GM10847 (cell line): ENCODE results near the gene CALD1.

Source experiments
- POLR2A ChIP-seq: IDR thresholded peaks from 2 replicates; pipeline ENCODE4 v1.6.1; 2011; ENCODE audit not compliant: insufficient read length; ENCODE audit errors: extremely low read depth

The CALD1 gene

DNA sequence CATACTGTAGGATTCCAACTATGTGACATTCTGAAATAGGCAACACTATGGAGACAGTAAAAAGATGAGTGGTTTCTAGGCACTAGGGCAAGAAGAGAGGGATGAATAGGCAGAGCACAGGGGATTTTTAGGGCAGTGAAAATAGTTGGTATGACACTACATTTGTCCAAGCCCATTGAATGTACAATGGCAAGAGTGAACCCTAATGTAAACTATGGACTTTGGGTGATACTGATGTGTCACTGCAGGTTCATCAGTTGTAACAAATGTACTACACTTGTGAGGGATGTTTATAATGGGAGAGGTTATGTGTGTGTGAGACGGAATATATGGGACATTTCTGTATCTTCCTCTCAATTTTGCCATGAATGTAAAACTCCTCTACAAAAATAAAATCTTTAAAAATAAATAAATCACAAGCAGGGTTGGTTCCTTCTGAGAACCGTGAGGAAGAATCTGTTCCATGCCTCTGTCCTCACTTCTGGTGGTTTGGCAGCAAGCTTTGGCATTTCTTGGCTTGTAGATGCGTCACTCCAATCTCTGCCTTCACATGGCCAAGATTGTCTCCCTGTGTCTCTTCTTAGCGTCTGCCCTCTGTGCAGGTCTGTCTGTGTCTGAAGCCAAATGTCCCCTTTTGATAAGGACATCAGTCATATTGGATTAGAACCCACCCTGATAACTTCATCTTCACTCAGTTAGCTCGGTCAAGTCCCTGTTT, 123.8 kb downstream of the CALD1 start:
- TF ChIP-seq POLR2A = no peak

- no peak for TF ChIP-seq POLR2A
Observed at GRCh38 chr7:134905375-134905774, 125.9 kb downstream of the CALD1 start.

GRCh38 chr7:134907000-134907399, 127.6 kb downstream of the CALD1 start:
- no peak for TF ChIP-seq POLR2A

DNA sequence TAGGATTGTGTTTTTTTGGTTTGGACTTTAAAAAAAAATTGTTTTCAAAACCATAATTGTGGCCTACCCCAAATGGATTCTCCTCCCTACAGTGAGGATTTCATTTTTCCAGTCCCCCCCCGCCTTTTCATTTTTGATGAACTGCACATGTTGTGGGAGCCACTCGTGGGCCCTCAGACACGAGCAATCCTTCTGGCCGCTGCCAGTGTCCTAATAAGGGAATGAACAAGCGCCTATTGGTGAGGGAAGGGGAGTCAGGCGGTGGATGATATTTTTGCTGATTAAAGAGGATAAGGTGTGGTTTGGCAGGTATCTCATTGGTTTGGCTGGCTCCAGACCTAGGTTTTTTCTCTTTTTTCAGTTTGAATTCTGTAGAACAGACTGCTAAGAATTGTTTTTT, 128.2 kb downstream of the CALD1 start:
- TF ChIP-seq POLR2A = no peak

DNA sequence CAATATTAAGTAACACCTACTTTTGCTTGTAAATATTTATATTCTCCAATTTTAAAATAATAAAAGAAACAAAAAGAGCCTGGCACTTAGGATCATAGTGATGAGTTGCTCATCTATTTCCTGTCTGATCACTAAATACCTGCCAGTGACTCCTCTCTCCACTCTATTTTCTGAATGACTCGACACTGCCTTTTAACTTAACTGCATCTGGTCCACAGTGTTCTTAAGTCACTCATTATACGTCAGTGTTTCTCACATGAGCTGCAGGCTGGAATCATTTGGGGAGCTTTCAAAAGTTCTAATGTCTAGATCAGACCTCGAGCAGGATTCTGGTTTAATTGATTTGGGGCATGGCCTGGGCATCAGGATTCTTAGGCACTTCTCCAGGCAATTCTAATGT, 128.9 kb downstream of the CALD1 start:
- TF ChIP-seq POLR2A = no peak

GRCh38 chr7:134910214-134910890, 130.9 kb downstream of the CALD1 start:
- no peak for TF ChIP-seq POLR2A

DNA sequence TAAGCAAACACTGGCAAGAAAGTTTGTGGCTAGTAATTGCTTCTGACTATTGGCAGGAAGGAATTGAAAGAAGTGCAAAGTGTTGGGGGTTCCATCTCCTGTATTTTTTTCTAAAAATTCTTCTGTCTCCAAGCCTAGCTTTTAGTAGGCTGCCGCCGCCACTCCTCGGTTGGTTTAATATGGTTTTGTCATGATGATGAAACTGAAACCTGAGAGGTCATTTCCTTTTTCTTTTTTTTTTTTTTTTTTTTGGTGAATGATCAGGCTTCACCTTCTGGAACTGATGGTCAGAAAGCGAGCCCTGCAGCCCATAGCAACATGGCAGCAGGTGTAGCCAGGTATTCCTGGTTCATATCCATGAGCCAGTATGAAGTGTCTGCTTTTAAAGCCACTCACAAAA, 131.5 kb downstream of the CALD1 start:
- no peak for TF ChIP-seq POLR2A

DNA sequence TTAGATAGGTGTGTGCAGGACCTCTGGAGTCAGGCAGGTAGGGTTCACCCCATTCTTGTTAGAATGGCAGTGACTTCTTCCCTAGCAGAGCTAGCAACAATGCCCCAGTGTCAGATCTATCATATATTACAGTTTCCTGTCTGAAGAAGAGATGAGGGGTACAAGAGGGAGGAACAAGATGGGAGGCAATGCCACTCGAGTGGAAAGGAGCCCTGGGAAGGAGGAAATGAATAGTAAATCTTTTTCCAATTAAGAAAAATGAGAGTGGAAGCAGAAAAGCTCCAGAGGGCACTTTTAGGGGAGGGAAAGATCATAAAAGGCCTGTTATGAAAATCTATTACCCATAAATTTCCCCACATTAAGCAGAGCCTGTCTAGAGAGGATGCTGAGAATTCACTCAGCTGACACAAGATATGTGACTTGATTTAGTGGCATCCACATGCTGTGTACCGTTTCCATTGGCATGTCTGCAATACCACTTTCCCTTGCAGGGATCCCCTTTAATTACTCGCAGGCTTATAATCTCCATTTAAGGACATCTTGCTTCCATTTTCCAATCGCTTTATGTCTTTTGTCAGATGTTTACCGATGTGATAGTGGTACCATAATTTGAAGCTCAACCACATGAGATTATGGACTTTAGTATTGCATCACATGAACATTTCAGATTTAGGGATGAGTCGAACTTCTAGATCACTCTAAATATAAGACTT, 136.9 kb downstream of the CALD1 start:
- TF ChIP-seq POLR2A = no peak

DNA sequence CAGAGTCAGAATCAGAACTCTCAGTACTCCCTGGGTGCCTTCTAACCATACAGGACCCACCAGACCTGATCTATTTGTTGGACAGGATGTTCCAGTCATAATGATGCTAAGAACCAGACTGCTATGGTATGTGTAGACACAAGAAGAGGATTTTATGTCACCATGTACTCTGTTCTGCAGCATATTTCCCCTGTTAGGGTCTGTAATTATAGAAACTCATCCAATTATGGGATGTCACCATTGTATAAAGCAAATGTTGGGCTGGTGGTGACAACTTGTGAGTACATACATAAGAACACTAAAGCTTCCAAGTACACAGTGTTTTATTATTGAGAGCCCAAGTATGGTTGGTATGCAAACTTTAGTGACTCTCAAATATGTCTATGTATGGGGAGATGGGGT, 139.8 kb downstream of the CALD1 start:
- TF ChIP-seq POLR2A = no peak

- no peak for TF ChIP-seq POLR2A
Observed at GRCh38 chr7:134920026-134920753, 140.8 kb downstream of the CALD1 start.

DNA sequence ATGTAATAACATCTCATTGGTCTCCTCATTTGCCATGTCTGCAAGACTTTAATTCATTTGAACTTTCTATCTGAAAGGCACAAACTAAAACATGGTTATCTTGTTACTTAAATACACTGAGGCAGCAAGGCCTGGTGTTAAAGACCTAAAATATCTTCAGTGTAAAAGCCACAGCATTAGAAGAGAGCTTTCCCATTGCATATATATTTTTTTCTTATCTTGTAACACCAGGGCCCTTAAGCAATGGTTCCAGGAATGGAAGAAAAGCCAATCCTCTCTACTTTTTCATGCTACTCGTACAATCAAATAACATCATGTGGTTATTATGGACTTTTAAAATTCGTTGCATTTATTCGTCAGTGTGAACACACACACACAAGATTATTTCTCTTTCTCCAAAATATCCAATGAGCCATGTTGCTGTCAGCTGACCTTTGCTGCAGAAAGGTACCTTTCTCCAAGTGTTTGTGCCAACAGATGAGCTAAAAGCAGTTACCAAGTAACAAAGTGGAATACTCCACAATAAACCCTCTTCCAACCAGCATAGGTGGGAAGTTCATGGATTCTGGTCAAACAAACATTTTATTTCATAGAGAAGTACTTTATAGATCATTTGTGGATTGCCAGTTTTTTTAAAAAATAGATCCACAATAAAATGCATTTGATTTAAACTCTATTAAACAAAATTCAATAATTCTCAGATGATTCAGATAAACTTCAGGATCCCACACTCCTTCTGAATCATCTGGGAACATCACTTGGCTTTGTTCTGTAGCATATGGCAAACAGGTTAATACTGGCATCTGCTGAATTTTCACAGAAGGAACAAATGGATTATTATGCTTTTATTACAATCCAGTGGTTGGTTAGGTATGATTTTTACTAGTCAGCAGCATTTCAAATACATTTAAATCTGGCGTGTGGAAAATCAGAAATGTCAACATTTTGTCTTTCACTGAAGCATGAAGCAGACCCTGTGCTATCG, 143.6 kb downstream of the CALD1 start:
- no peak for TF ChIP-seq POLR2A

GRCh38 chr7:134925766-134926165, 146.3 kb downstream of the CALD1 start:
- no peak for TF ChIP-seq POLR2A

DNA sequence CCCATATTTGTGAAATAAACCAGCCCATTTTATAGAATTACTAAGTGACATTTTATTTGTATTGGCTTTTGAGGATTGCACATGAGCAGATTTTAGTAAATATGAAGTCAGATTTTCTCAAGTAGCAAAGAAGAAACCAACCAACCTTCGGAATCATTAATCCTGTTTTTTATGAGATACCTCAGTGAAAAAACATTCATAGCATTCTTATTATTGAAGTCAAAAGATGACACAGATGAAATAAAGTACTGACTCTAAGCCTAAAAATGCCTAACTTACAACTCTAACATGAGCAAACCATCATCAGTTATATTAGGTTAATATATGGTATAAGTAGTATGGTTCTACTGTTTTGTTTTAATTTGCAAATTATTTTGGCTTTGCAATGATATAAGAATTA, 147.0 kb downstream of the CALD1 start:
- TF ChIP-seq POLR2A = no peak

GRCh38 chr7:134927076-134927475, 147.6 kb downstream of the CALD1 start:
- TF ChIP-seq POLR2A = no peak

DNA sequence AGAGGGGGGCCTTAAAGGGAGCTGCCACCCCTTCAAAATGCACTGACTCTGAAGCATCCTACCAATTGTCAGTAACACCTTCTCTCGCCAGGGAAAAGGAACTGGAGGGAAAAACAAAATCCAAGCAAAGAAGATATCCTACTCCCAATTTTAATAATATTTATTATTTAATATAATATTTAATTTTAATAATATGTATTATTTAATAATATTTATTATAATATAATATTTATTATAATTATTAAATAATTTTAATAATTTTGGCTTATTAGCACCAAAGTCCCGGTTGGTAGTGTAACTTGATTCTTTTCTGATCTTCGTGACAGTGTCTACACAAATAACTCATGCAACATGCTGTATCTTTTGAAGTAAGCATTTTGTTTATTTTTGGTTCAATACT, 148.3 kb downstream of the CALD1 start:
- no peak for TF ChIP-seq POLR2A

- TF ChIP-seq POLR2A = no peak
Observed at GRCh38 chr7:134928554-134928953, 149.1 kb downstream of the CALD1 start.
